Ramos (cell line): ENCODE results near the gene NAGLU.
"Not testable (repeated sequence)": the region's sequence is repeated elsewhere in the genome, so short reads cannot be mapped to it uniquely, and the experiment has no call there.

Source experiments
- in situ Hi-C: fragments of 300-500 bp; cut with MboI; formaldehyde crosslinking; loops from one replicate; pipeline ENCODE4 v1.14.3; 2022; ENCODE audit warnings: low sequenced_read_pairs; ENCODE audit not compliant: unreplicated experiment

Gene NAGLU

DNA sequence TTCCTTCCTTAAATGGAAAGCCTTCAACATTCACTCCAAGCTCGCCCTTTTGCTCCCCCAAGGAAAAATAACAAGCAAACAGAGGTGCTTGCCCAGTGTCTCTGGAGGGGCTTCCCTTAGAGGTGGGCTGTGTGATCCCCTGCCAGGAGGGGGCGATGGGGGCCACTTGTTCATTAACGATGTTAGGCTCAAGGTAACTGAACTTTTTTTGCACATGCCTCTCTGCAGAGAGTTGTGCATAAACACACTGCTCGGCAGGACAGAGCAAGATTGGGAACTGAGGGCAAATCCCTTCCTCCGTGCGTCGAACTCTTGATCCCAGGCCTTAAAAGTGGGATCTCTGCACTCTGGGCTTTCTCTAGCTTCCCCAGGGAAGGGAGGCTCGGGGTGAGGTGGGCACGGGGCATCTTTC lies 15.5 kb upstream of the NAGLU start:
- in situ Hi-C loops: loop anchor here (5.0 to 10.0 kb wide), 3 partner anchors 93 to 496 kb away; partner anchors contain the start of gene NKIRAS2

DNA sequence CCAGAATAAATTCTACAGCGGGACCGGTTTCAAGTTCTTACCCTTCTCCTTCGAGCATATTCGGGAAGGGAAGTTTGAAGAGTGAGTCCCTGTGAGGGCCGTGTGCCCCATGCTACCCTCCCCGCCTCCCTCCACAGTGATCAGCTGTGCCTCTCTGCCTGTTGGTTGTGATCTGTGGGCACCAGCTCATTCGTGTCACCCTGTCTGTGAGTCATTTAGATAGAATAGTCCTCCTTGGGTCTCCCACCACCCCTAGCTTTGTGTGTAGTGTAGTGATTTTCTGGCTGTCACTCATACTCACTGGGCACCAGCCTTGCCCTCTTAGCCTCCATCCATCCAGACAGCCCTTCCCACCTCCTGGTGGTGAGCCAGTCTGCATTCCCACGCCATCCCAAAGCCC lies 15.0 kb upstream of the NAGLU start:
- in situ Hi-C loops: loop anchor here (5.0 to 10.0 kb wide), 3 partner anchors 94 to 496 kb away; partner anchors contain the start of gene NKIRAS2

DNA sequence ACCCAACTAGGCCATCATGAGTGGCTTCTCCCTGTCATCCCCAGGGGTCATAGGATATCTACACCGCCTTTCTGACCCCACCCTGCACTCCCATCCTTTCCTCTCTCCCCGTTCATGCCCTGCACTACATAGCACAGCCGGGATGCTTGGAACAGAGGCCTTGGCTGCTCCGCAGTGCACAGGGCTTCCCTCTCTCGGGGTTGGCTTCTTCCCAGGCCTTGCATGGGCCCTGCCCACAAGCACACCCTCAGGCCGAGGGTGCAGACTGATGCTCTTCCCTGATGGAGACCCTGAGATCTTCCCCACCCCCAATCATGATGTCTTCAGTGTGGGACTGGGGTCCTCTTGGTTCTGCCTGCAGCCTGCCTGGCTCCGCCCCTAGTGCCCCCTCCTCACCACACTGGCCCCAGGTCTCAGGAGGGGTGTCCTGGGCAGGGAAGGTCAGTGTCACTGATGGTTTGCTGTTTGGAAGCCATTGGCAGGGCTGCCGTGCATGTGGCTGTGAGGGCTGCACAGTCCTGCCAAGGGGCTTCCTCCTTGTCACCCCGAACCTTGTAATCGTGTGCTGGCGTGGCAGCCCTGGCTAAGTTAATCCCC lies 14.3 kb upstream of the NAGLU start:
- in situ Hi-C loops: loop anchor here (5.0 to 10.0 kb wide), 3 partner anchors 94 to 497 kb away; partner anchors contain the start of gene NKIRAS2

DNA sequence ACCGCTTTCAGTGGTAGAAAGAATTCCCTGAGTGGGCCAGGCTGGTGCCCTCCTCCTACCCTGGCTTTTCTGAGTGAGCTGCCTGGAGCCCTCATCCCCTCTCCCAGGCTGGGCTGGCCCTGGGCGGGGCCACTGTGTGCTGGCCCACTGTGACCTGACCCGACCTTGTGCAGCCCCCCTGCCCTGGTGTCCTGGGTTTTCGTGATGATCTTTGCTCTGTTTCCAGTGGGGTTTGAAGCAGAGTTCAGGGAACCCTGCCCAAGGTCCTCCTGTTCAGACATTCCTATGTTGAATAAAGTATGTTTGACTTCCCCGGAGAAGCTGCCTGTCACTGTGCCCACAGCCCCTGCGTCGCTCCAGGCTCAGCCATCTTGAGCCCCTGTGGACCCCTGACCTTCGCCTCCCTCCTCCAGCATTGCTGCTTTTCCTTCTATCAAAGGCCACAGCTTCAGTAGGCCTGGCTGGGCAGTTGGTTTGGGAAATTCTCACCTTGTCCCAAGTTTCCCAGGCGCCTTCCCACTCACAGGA lies 13.7 kb upstream of the NAGLU start:
- in situ Hi-C loops: loop anchor here (5.0 to 10.0 kb wide), 3 partner anchors 95 to 498 kb away; partner anchors contain the start of gene NKIRAS2

DNA sequence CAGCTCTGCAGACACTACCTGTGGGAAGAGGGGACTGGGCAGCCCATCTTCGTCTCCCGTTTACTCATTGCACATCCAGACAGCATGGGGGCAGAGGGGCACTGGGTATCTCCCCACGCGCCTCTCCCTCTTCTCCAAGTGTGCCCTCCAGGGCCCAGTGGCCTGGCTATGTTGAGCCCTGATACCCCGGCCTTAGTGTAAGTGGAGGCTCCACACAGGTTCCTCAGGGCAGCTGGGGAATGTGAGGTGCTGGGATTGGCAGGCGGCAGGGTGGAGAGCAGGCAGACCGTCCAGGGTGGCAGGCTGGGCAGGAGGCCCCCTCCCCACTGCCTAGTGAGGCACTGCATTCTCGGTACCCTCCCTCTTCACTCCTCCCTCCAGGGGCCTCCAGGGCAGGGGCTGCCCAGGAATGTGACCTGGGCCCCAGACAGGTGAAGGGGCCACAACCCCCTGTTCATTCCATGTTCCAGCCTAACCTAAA lies 13.2 kb upstream of the NAGLU start:
- in situ Hi-C loops: loop anchor here (5.0 to 10.0 kb wide), 3 partner anchors 96 to 498 kb away; partner anchors contain the start of gene NKIRAS2

DNA sequence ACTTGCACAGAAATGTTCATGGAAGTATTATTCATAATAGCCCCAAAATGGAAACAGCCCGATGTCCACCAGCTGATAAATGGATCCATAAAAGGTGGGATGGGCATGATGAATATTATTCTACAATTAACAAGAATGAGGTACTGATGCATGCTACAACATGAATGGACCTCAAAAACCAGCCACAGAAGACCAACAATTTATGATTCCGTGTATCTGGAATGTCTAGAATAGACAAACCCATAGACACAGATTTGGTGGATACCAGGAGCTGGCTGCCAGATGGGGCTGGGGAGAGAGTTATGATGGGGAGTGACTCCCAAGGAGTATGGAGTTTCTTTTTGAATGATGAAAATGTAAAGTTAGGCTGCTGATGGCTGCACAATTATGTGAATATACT lies 10.8 kb upstream of the NAGLU start:
- in situ Hi-C loops: loop anchor here (10.0 kb wide), 1 partner anchor 500 kb away; the partner anchor contains the start of gene NKIRAS2

DNA sequence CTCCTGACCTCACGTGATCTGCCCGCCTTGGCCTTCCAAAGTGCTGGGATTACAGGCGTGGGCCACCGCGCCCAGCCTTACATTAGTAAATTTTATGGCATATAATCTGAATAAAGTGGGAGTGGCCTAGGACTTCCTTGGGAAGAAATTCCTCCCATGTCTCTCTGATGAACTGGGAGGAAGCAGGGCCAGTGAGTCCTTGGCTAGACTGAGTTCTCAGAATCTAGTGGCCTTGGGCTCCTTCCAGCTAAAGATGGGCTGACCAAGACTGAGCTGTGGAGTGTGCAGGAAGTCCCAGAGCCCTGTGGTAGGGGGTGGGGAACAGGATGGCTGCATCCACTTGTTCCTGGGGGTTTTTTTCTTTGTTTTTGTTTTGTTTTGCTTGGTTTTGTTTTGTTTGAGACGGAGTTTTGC lies 10.0 kb upstream of the NAGLU start:
- in situ Hi-C loops: loop anchor here (10.0 kb wide), 1 partner anchor 501 kb away; the partner anchor contains the start of gene NKIRAS2

DNA sequence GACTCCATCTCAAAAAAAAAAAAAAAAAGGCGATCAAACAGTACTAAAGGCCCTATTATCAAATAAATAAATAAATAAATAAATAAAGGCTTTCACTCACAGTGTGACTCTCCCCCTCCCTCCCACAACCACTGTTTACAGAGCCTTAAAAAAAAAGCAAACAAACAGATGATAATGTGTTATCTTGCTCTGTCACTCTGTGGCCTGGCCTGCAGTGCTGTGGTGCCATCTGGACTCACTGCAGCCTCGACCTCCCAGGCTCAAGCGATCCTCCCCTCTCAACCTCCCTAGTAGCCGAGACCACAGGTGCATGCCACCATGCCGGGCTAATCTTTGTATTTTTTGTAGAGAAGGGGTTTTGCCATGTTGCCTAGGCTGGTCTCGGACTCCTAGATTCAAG lies 8.1 kb upstream of the NAGLU start:
- in situ Hi-C loops: loop anchor here (10.0 kb wide), 1 partner anchor 503 kb away; the partner anchor contains the start of gene NKIRAS2

DNA sequence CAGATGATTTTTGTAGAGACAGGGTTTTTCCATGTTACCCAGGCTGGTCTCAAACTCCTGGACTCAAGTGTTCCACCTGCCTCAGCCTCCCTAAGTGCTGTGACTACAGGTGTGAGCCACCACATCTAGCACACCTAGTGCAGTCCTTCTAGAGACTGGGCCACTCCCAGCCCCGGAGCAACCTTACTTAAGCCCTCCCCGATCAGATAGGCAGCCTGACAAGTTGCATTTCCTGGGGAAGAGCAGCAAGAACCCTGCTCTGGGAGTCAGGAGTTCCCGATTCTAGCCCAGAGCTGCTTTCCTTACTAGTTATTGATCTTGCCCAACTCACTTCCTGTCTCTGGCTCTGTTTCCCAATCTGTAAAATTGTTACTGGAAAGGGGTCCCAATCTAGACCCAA lies 7.0 kb upstream of the NAGLU start:
- in situ Hi-C loops: loop anchor here (10.0 kb wide), 1 partner anchor 504 kb away; the partner anchor contains the start of gene NKIRAS2

DNA sequence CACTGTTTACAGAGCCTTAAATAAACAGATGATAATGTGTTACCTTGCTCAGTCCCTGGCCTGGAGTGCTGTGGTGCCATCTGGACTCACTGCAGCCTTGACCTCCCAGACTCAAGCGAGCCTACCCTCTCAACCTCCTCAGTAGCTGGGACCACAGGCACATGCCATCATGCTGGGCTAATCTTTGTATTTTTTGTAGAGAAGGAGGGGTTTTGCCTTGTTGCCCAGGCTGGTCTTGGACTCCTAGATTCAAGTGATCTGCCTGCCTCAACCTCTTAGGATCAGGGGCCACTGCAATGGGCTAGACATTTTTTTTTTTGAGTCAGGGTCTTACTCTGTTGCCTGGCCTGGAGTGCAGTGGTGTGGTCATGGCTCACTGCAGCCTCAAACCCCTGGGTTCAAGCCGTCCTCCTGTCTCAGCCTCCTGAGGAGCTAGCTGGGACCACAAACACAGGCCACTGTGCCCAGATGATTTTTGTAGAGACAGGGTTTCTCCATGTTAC lies 5.0 kb upstream of the NAGLU start:
- in situ Hi-C loops: no loop called here

DNA sequence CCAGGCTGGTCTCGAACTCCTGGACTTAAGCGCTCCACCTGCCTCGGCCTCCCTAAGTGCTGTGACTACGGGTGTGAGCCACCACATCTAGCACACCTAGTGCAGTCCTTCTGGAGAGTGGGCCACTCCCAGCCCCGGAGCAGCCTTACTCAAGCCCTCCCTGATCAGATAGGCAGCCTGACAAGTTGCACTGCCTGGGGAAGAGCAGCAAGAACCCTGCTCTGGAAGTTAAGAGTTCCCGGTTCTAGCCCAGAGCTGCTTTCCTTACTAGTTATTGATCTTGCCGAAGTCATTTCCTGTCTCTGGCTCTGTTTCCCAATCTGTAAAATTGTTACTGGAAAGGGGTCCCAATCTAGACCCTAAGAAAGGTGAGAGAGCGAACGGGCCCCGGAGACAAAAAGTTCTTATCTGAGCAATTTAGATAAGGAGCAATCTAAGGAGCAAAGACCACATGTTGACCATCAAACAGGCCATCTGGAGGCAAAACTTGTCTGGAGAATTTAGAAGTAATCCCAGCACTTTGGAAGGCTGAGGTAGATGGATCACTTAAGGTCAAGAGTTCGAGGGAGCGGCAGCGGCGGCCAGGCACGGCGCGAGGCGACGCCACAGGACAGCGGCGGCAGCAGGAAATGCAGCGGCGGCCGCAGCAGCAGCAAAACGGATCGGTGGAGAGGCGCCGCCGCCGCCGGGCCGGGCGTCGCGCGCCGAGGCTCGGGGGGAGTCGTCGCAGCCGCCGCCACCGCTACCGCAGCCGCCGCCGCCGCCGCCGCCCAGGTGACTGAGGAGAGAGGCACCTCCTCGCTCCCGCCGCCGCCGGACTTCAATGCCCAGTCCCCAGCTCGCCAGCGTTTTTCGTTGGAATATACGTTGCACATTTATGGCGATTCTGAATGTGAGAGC lies 4.3 kb upstream of the NAGLU start:
- in situ Hi-C loops: no loop called here

DNA sequence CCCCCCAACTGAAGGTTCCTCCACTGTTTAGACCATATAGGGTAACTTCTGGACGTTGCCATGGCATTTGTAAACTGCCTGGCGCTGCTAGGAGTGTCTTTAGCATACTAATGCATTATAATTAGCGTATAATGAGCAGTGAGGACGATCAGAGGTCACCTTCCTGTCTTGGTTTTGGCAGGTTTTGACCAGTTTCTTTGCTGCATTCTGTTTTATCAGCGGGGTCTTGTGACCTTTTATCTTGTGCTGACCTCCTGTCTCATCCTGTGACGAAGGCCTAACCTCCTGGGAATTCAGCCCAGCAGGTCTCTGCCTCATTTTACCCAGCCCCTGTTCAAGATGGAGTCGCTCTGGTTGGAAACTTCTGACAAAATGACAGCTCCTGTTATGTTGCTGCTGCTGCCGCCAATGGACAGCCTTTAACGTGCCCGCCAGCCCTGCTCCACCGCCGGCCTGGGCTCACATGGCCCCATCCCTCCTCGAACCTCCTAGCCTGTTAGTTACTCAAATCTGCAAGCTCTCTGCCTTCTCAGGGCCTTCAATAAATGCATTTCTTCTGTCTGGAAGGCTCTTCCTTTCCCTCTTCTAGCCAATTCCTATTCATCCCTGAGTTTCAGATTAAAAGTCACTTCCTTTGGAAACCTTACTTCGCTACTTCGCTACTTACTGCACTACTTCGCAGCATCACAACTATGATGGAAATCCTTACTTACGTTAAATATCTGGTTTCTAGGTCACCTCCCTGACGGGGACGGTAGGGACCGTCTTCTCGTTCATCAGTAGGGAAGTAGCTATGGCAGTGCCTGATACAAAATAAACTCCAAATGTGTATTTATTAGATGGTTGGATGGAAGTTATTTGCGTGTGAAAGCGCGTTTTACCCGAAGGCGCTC lies 640 bp upstream of the NAGLU start:
- in situ Hi-C loops: no loop called here

DNA sequence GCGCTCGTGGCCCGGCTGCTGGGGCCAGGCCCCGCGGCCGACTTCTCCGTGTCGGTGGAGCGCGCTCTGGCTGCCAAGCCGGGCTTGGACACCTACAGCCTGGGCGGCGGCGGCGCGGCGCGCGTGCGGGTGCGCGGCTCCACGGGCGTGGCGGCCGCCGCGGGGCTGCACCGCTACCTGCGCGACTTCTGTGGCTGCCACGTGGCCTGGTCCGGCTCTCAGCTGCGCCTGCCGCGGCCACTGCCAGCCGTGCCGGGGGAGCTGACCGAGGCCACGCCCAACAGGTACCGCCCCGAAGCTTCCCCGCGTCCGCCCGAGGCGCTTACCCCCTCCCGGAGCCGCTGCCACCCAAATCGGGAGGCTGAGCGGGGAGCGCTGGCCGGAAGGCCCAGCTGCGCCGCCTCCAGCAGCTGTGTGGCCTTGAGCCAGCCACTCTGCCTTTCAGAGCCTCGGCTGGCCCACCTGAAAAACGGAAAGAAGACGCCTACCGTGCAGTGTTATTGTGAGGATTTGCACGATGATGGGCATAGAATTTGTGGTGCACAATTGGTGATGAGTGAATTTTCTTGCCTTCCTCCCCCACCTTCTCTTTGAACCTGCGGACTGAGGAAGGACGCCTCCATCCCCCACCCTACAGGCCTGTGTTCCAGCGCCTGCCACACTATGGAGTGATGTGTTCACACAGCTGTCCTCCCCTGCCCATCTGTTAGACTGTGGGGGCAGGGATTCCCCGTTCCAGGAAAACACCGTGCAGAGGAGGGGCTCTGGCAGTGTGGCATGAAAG lies 523 bp downstream of the NAGLU start:
- in situ Hi-C loops: no loop called here

DNA sequence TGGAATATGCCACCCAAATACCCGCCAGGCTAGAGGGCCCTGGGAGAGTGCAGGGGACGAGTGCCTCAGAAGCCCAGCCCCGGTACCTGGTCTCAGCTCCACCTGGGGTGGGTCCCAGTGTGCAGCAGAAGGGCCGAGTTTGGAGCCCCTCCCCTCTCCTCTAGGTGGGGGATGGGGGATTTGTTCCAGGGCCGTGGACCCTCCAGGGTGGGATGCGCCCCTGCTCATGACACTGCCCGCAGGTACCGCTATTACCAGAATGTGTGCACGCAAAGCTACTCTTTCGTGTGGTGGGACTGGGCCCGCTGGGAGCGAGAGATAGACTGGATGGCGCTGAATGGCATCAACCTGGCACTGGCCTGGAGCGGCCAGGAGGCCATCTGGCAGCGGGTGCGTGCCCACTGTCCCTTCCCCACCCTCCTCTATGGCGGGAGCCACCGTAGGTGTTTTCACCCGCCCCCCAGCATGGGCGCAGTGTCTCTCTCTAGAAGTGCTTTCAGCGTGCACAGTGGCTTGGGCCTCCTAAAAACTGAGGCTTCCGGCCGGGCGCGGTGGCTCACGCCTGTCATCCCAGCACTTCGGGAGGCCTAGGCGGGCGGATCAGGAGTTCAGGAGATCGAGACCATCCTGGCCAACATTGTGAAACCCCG lies 1.2 kb downstream of the NAGLU start:
- in situ Hi-C loops: no loop called here

DNA sequence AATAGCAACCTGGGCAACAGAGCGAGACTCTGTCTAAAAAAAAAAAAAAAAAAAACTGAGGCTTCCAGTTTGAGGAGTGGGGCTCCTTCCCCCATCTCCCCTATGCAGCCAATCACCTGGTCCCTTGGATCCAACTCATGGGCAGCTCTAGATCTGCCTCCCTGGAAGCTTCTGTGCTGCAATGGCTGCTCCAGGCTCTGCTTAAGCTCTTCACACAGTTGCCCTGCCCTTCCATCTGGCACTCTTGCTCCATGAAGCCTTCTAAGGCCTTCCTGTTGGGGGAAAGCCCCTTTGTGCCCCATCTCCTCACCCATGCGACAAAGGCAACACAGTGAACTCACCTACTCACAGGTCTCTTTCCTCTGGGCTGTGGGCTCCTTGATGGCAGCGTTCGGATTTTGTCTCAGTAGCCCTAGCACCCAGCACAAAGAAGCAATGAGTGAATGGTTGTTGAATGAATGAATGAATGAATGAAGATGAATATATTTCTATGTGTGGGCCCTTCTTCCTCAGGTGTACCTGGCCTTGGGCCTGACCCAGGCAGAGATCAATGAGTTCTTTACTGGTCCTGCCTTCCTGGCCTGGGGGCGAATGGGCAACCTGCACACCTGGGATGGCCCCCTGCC lies 1.9 kb downstream of the NAGLU start:
- in situ Hi-C loops: no loop called here

DNA sequence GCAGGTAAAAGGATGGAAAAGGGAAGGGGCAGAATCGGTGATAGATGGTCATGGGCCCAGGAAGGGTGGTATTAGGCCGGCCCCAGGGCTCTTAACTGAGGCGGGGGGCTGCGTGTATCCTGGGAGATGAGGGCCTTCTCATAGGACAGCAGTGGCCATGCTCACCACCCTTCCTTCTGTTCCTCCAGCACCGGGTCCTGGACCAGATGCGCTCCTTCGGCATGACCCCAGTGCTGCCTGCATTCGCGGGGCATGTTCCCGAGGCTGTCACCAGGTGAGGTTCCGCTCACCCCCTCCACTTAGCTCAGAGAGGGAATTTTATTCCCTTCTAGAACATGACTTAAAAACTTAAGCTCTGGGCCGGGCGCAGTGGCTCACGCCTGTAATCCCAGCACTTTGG lies 2.4 kb downstream of the NAGLU start:
- in situ Hi-C loops: no loop called here

DNA sequence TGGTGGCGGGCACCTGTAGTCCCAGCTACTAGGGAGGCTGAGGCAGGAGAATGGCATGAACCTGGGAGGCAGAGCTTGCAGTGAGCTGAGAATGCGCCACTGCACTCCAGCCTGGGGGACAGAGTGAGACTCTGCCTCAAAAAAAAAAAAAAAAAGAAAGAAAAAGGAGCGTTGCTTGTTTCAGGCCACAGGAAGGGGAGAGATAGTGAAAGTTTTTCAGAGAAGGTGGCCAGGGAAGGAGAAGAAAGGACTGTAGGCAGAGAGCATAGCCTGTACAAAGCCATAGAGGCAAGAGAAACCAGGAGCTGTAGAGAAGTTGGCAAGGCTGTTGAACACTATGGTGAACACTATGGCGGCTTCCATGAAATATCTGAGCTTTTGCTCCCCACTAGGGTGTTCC lies 4.5 kb downstream of the NAGLU start:
- in situ Hi-C loops: not testable (repeated sequence)
